Hepatic stellate cell (primary cell): ENCODE data around the gene AQP3.
"Not testable (repeated sequence)": the region's sequence is repeated elsewhere in the genome, so short reads cannot be mapped to it uniquely, and the experiment has no call there.

ENCODE experiments used
- DNase-seq: peaks from one replicate; pipeline ENCODE4 v3.0.0; 2011; ENCODE audit warnings: low spot score

The AQP3 gene

DNA sequence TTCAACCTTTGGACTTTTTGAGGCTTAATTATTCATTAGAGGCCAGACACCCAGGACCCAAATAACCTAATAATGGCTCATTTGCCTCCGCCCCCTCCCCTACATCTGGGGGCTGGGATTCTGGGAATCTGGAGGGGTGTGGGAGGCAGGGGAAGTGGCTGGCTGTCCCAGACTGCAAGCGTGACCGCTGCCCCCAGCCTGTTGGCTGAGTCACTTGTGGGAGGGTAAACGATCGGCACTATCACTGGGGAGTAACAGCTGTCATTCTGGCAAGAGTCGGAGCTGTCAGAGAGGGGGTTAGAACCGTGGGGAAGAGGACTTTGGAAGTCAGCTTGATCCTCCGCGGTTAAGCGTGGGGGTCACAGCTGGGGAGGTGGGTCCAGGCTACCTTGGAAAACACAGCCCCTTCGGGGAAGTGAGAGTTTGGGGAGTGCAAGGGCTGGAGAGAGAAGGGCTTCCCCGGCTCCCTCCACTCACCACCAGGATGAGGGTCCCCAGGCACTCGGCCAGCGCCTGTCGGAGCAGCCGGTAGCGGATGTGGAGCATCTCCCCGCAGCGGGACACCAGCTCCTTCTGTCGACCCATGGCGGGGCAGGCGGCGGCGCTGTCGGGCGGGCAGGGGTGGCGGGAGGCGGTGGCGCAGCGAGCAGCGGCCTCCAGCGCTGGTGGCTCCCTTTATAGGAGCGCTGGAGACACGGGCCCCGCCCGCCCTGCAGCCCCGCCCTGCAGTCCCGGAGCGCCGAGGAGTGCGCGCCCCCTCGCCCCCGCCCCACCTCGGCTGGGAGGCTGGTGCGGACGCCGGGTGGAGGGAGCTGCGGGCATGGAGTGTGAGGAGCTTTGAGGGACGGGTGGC is at the start of gene AQP3:
TSS of gene AQP3 (minus strand) at position 648 of the 853 bp plus-strand sequence. CDS start at position 585, 63 bp downstream.
- DNase-seq = peak; percentile 89

DNA sequence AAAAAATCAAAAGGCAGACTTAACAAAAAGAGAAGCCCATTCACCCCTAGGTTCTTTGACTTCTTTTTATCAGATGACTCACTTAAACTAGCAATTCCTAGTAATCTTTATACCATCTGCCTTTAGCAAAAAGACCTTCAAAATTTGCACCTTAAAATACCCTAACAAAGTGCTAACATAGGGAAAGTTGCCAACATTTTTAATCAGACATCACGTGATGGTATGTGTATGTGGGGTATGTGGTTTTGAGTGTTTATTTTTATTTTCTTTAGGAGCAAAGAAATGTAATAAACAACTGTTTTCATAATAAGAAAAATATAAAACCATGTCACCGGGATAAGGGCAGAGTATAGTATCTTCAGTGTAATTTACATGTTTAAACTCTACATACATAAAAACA is 46.4 kb upstream of the AQP3 start:
- not testable (repeated sequence) for DNase-seq

- peak; percentile 24 for DNase-seq
Measured at GRCh38 chr9:33489066-33489465, 41.7 kb upstream of the AQP3 start.

DNA sequence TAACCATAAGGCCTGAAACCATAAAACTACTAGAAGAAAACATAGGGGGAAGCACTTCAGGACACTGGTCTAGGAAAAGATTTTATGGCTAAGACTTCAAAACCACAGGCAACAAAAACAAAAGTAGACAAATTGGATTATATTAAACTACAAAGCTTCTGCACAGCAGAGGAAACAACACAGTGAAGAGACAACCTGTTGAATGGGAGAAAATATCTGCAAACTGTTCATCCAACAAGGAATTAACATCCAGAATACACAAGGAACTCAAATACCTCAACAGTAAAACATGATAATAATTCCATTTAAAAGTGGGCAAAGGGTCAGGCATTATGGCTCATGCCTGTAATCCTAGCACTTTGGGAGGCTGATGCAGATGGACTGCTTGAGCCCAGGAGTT is 37.9 kb upstream of the AQP3 start:
- not testable (repeated sequence) for DNase-seq

GRCh38 chr9:33480976-33481375 is 33.6 kb upstream of the AQP3 start:
- no peak for DNase-seq

DNA sequence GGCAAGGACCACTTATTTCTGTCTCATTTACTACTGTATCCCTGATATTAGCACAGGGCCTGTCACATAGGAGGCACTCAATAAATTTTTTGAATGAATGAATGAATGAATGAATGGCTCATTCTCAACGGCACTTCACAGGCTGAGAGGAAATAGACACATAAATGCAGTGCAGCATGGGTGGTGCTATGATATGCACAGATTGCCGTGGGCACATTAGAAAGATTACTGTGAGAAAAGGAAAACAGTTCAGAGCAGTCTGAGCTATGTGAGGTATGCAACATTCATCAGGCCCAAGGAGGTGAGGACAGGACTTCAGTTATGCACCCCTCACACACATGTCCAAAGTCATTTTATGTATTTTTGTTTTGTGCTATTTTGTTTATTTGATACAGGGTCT is 32.7 kb upstream of the AQP3 start:
- peak; percentile 3 for DNase-seq

DNA sequence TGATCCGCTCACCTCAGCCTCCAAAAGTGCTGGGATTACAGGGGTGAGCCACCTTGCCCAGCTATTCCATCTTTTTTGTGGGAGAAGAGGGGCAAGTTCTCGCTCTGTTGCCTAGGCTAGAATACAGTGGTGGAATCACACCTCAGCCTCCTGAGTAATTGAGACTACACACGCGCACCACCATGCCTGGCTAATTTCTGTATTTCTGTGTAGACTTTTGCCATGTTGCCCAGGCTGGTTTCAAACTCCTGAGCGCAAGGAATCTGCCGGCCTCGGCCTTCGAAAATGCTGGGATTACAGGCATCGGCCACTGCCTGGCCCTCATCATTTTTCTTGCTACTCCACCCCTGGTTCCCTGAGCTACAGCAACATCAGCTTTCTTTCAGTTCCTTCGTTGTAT is 29.1 kb upstream of the AQP3 start:
- no peak for DNase-seq

- DNase-seq = no peak
Measured at GRCh38 chr9:33475357-33475756, 28.0 kb upstream of the AQP3 start.

GRCh38 chr9:33473643-33474352 is 26.4 kb upstream of the AQP3 start, which contains the start of gene NOL6:
Gene NOL6, minus strand, starts transcription at chr9:33473924. Its CDS starts 82 bp downstream, at chr9:33473842.
- DNase-seq = peak; percentile 99

GRCh38 chr9:33472881-33473615 is 25.7 kb upstream of the AQP3 start:
- peak; percentile 17 for DNase-seq

DNA sequence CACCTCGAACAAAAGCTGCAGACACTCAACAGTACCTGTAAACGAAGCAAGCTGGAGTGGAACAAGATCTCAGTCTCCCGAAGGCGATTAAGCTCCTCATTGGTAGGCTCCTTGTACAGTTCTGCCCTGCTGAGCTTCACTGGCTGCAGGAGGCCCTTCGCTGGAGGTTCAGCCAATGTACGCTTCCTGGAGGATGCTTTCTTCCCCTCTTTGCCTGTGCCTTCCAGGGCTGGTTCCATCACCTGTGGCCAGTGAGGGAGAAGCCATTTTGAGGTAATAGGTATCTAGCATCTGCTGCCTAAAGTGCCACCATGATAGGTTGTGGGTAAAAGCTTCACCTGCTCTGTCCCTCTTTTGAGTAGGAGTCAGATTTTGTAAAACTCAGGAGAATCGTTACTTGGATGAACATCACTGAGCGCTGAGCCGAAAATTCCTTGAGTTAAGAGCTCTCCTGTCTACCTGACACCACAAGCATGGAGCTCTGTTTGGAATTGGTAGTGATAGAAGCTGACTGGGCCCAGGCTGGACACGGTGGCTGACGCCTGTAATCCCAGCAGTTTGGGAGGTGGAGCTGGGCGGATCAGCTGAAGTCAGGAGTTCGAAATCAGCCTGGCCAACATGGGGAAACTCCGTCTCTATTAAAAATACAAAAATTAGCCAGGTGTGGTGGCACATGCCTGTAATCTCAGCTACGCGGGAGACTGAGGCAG is 24.9 kb upstream of the AQP3 start:
- peak; percentile 0 for DNase-seq

GRCh38 chr9:33471361-33471760 is 24.0 kb upstream of the AQP3 start:
- DNase-seq = peak; percentile 4

GRCh38 chr9:33469891-33470290 is 22.5 kb upstream of the AQP3 start:
- DNase-seq = no peak

DNA sequence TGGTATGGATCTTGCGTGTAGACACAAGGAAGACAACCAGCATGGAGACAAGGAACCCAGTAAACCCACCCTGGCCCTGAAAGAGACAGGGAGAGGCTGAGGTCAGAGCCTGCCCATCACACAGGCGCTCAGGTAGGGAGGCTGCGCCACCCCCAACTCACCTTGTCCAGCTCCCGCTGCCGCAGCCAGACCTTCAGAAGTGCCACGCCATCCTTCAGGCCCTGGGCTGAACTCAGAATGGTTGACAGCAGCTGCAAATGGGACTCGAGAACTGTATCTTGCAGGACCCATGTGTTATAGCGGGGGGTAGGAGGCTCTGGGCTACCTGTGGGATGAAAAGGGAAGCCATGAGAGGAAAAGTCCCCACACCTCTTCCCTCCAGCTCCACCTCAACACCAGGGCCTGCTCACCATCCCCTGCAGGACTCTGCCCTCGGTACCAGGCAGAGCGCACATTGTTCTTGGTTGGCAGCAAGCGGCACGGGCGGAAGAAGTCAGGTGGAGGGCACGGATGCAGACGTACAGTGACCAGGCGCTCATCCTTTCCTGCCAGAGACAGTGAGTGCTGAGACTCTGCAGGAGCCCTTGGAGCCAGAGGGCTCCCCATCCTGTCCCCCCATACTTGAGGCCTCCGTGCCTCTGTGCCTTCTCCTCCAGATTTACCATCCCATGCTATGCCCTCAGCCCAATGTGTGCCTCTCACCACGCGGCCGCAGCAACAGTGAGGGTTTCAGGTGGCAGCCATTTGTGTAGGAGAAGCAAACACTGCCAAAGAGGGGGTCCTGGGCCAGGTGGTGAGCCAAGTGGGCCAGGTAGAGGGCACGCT is 21.6 kb upstream of the AQP3 start:
- DNase-seq = peak; percentile 2

DNA sequence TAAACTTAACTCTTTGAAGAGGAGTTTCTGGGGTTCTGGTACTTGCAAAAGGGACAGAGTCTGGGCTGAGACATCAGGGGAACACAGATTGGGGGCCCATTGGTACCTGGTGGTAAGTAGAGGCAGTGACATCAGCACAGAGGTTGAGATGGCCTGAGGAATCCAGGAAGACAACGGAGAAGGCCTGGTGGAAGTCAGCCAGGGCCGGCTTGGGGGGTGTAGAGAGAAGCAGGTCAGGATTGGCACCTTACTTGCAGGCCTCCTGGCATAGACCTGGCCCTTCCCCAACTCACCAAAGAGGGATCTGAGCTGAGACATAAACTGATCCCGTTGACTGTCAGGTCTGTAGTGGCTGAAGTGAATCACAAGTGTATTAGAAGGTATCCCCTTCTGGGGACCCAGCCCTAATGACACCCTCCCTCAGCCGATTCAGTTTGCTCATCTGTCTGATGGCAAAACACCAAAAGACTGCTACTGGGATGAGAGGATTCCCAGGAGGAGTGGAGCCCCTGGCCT is 20.9 kb upstream of the AQP3 start:
- DNase-seq = peak; percentile 2

DNA sequence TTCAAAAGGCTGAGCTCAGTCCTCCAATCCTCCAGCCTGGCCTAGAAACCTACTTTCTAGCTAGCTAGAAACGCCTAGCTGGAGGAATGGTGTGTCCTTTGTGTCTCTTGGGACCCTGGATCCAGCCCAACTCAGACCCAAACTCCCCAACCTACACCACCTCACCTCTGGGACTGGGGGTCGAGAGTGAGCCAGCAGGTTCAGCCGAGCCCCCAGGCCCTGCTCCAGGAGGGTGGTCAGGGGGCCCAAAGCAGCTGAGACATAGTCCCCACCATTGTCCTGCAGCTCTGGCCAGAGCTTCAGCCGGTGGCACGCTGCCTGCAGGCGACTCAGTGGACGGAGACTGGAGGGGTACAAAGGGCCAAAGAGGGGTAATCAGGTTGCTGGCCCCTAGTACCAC is 20.1 kb upstream of the AQP3 start:
- DNase-seq = no peak

DNA sequence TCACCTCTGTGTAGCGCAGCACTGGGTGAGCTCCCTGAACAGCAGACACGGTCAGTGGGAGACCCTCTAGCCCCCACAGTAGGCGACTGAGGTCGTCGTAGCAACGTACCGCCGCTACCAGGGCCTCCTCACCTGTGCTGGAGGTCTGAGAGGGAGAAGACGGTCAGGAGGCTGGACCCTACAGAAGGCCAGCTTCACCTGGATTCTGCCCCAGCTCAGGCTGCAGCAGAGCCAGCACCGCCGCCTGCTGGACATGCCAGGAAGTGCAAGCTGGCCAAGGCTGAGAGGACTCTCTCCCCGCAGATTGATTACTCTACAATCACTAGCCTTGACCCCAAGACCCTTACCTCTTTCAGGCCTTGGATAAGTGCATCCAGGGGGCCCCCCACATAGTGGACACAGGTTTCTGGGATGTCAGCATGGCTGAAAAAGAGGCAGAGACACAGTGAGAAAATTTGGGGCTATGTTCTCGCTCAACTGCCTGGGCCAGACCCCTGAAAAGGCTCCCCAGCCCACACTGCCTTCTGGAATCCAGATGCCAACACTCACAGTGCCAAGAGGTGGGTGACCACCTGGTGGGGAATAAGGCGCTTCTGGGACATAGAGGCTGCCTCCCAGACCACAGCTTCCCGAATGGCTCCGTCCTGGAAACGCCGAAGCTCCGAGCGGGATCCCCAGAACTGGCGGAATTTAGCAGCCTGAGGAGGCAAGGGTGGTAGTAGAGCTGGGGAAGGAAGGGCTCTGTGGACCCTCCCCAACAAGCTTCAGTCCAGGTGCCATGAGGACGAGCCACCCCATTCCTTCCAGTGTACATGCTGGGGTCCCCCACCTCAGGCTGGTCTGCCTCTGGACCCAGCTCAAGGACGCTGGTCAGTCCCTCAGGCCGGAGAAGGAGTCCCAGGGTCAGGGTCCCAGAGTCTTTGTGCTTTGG is 19.4 kb upstream of the AQP3 start:
- DNase-seq = peak; percentile 74

DNA sequence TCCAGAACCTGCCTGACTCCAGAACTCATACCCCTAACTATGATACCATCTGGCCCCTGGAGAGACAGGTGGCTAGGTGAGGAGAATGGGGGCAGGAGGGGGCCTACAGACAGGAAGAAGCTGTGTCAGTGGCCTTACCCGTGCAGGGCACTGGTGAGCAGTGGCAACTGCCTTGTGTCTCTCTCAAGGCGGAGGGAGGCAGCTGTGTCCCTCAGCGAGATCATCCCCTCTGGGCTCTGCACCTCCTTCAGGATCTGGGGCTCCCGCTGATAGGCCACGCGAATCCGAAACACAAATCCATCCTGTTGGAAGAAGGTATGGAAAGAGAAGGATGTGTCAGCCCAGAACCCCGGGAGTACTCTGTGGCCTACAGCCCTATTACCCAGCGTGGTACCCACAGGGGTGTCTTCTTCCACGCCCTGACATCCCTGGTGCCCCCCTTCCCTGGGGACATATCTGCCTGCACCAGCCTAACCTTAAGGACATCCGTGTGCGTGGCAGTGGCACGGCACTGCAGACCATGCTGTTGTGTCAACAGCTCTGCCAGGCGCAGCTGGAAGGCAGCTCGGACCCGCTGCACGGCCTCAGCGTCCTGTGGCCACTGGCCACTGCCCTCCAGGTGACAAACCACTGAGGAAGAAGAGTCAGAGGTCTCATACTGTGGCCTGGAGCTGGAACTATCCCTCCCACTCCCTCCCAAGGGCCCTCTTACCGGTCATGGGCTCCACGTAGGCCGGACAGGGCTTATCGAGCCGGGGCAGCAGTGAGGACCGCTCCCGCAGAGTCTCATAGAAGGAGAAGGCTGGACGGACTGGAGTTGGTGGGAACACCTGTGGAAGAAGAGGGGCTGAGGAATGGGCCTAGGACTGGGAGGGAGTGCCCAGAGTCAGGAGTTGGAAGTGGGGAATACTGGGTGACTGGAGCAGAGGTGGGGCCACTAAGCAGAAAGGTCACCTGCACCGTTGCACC is 18.5 kb upstream of the AQP3 start:
- DNase-seq = no peak
